Measurements from ENCODE around the gene NKIRAS2. TPM values are rescaled to one million over a fixed set of nuclear protein-coding genes. Genes with fewer than 3 reads are reported as not detected.

NKIRAS2 gene
- total and polyA plus RNA-seq, 2 of the 13 experiments (the other 11 are each of a cell fraction or from before 2014, with no cell fraction given) = 27.9 to 42.0 TPM

DNA sequence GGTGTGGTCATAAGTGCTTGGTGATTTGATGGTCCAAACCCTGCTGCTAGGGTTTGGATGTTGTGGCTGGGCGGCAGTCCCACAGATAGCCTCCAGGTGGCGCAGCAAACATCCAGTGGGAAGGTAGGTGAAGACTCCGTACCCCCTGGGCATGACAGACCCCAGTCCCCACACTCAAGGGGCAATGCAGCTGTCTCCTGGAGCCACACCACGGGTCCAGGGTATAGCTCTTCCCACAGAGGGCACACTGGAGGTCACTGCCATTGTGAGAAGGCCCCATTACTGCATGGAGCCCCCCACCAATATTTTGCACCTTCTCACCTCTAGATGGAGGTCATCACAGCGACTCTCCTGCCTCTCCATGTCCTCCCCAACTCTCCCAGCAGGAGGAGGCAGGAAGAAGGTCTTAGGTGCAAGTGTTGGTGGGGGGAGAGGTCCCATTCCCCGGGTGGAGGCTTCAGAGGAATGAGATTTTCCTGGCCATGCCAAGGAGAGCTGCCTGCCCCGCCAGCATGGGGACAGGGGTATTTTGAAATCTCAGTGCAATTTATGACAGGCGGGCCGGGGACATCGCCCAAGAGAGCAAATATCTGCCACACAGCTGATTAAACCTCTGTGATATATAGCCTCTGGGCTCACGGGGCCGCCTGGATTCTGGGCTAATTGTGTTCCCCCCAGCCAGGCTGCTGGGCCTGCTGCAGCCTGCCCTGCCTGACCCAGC, 47.6 kb downstream of the NKIRAS2 start (continued):
- TF ChIP-seq ZNF407 (CRISPR knock-in tag; IDR thresholded peaks at IDR 0.05; ENCODE audit: not compliant biosample characterization) (no peak), ARID2 (CRISPR knock-in tag; IDR thresholded peaks at IDR 0.05; ENCODE audit: borderline replicate concordance) (no peak), SYNCRIP (IDR thresholded peaks at IDR 0.05; ENCODE audit: insufficient read depth, low read depth, low read length) (no peak), TAF15 (IDR thresholded peaks at IDR 0.05; ENCODE audit: low read depth, low read length, poor library complexity, severe bottlenecking) (no peak), SAFB2 (CRISPR knock-in tag; IDR thresholded peaks at IDR 0.05; ENCODE audit: borderline replicate concordance, low read depth) (0 out of 2 replicates have a peak, but pooled peaks have one; percentile 82), SALL1 (CRISPR knock-in tag; IDR thresholded peaks at IDR 0.05) (peak; percentile 61; the same call in 1 of the 2 replicates), ZNF335 (CRISPR knock-in tag; IDR thresholded peaks at IDR 0.05) (no peak), GZF1 (CRISPR knock-in tag; IDR thresholded peaks at IDR 0.05) (no peak), ISX (CRISPR knock-in tag; conservative IDR thresholded peaks at IDR 0.05) (no peak), ZNF749 (CRISPR knock-in tag; IDR thresholded peaks at IDR 0.05; ENCODE audit: borderline replicate concordance) (no peak), ZNF160 (CRISPR knock-in tag; IDR thresholded peaks at IDR 0.05) (no peak), ZC3H13 (CRISPR knock-in tag; IDR thresholded peaks at IDR 0.05) (no peak), ZNF75D (CRISPR knock-in tag; IDR thresholded peaks at IDR 0.05; ENCODE audit: borderline replicate concordance) (no peak), BRCA1 (CRISPR knock-in tag; IDR thresholded peaks at IDR 0.05) (no peak), CREB3 (CRISPR knock-in tag; IDR thresholded peaks at IDR 0.05) (no peak), MED1 (CRISPR knock-in tag; IDR thresholded peaks at IDR 0.05) (0 out of 2 replicates have a peak, but pooled peaks have one; percentile 11)

Measured in HepG2 (cell line).